GM21367 (cell line): Measurements from ENCODE around the gene SLC12A7.
"Not testable (repeated sequence)": the region's sequence is repeated elsewhere in the genome, so short reads cannot be mapped to it uniquely, and the experiment has no call there.

Experiments
- ATAC-seq: cut with Tn5 transposase; IDR thresholded peaks from one replicate; pipeline ENCODE4 v1.9.1; 2021; ENCODE audit not compliant: unreplicated experiment

Gene SLC12A7

GRCh38 chr5:1127959-1128785 is 16.3 kb upstream of the SLC12A7 start:
- ATAC-seq: no peak

- not testable (repeated sequence) for ATAC-seq
Measured at GRCh38 chr5:1125695-1126094, 13.8 kb upstream of the SLC12A7 start.

- ATAC-seq: no peak
Measured at GRCh38 chr5:1125030-1125357, 13.1 kb upstream of the SLC12A7 start.

- no peak for ATAC-seq
Measured at GRCh38 chr5:1124205-1125029, 12.6 kb upstream of the SLC12A7 start.

DNA sequence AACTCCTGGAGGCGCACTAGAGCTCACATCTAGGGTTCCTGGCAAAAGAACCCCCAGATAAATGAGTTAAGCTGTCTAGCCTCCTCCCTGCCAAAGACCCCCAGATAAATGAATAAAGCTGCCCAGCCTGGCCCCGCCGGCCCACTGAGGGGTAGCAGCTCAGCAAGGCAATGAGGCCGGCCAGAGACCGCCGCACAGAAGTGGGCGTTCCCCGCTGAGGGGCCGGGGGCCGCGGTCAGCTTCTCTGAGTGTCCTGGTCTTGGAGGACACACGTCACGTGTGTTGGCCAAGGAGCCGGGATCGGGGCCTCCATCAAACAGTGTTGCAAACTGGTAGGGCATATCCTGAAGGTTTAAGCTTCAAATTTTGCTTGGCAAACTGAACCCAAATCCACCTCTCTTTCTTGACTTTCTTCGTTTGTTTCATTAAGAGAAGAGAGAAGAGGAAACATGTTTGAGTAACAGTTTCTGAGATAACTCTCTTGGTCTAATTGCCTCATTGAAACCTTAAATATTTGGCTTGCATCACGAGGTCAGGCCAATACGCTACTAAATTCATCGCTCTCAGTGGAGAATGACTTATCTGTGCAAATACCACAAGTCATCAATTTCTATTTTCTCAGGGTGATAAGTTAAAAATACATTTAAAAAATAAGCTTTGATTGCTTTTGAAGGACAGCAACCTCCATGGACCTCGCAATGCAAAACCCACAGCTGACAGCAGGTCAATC is 11.7 kb upstream of the SLC12A7 start:
- no peak for ATAC-seq

DNA sequence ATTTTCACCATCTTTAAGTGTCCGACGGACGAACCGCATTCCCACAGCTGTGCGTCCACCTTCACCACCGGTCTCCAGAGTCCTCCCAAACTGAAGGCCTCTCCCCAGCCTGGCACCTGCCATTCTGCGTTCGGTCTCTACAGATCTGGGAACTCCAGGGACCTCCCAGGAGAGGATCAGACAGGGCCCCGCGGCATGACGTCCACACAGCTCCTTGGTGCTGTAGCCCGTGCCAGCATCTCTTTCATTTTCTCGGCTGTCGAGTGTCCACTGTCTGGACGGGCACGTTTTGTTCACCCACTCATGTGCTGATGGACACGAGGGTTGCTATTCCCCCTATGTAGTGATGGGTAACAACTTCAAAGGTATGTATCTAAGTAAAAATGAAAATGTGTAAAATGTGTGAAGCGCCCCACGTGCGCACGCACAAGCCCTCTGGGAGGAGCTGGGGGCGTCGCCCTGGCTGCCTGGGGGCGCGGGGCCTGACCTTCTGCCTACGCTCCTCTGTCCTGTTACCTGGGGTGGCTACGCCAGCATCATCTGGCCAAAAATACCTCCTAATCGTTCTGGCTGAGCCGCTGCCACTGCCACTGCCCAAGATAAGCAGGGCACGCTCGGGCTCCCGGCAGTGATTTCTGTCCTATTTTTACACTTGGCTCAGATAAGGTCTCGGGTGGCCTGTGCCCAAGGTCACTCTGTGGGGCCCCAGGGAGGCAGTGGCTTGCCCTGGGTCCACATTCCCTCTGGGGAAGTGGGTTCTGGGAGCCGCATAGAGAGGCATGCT is 10.8 kb upstream of the SLC12A7 start:
- ATAC-seq: no peak

DNA sequence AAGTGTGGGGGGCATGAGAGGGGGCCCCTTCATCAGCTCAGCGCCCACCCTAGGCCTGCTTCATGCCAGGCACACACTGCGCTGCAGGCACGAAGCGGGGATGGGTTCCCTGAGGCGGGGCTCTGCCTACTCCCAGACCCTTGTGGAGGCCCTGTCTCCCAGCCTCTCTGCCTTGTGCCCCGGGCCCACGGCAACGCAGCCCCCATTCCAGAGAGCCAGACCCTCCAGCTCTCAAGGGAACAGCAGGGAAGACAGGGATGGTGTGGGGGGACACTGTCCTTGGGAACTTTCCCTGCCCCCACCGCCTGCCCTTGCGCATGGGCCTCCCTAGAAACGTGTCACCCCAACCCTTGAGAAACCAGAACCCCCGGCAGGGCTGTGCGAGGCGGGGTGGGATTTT is 10.0 kb upstream of the SLC12A7 start:
- ATAC-seq: no peak

DNA sequence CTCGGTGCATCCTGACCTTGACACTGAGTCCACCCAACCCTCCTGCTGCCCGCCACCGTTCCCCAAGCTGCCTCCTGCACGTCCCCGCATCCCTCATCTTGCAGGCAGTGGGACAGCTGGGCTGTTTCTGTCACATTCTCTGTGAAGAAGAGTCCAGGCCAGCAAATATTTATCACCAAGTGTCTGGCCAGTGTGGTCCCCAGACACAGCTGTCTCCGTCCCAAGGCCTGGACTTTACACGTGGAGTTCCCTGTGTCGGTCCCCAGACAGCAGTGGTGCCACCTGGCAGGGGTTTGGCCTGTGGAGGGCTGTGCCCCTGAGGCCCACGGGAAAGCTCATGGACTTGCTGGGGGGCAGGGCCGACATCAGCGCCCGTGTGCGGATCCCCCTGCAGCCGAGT is 9.2 kb upstream of the SLC12A7 start:
- ATAC-seq: no peak

DNA sequence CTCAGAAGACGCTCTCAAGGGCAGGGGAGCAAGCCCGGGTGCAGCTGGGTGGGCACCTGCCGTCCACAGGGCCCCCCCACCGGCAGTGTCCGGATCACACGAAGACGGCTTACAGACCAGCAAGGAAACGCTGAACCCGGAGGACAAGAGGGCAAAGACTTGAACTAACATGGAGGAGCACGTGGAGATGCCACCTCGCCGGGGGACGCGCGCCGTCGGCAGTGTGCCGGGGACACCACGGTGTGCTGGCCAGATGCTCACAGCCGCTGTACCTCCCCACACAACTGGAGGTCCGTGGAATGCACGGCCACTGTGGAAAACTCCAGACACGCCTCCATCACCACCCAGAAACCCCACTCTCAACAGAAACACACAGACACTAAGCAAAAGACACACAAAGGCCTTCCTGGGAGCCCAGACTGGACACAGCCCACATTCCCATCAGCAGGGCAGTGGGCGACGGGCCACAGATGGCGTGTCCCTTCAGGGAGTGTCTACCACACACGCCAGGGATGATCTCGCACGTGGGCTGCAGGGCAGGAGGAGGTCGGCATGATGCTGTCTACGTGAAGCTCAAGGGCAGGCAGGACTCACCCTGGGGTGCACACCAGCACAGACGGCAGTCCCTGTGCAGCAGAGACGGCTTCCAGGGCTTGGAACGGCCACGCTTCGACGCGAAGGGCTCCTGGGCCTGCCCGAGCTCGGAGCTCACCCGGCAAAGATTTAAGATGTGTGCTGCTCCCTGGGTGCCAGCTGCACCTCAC is 8.6 kb upstream of the SLC12A7 start:
- no peak for ATAC-seq

DNA sequence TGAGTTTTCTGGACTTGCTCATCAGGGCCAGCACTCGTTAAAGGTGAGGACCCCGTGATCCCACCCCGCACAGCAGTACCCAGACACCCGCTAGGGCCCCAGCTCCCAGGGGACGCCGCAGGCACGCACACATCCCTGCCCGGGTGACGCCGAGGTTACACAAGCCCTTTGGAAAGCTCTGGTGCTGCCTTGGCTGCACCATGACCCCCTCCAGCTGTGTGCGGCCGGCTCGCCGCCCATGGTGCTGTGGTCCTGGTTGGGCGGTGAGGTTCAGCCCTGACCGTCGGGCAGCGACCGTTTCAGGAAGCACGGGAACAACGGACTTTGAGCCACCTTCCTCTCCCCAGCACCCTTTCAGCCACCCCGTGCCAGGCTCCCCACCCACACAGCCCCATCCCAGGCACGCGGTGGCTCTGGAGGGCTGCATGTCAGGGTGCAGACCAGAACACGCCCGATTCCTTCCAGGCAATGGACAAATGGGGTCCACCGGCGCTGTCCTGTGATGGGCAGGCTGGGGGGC is 7.5 kb upstream of the SLC12A7 start:
- no peak for ATAC-seq

- no peak for ATAC-seq
Measured at GRCh38 chr5:1118738-1119137, 6.9 kb upstream of the SLC12A7 start.

GRCh38 chr5:1118231-1118698 is 6.4 kb upstream of the SLC12A7 start:
- no peak for ATAC-seq

DNA sequence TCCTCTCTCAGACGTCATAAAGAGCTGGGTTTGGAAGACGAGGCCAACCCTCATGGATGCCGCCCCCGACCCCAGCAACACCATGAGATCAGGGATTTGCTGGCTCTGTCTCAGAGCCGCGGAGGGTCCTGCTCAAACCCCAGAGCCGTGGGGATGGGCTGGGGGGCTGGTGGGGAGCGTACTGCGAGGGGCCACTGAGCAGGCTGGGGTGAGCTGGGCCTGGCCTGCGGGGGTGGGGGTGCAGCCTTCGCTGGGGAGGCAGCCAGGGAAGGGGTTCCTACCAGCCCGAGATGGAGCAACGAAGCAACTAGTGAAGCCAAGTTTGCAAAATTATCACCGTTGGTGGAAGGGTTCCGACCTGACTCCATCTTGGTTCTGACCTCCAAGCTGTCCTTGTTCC is 5.1 kb upstream of the SLC12A7 start:
- ATAC-seq: no peak

GRCh38 chr5:1116109-1116740 is 4.4 kb upstream of the SLC12A7 start:
- ATAC-seq: no peak

DNA sequence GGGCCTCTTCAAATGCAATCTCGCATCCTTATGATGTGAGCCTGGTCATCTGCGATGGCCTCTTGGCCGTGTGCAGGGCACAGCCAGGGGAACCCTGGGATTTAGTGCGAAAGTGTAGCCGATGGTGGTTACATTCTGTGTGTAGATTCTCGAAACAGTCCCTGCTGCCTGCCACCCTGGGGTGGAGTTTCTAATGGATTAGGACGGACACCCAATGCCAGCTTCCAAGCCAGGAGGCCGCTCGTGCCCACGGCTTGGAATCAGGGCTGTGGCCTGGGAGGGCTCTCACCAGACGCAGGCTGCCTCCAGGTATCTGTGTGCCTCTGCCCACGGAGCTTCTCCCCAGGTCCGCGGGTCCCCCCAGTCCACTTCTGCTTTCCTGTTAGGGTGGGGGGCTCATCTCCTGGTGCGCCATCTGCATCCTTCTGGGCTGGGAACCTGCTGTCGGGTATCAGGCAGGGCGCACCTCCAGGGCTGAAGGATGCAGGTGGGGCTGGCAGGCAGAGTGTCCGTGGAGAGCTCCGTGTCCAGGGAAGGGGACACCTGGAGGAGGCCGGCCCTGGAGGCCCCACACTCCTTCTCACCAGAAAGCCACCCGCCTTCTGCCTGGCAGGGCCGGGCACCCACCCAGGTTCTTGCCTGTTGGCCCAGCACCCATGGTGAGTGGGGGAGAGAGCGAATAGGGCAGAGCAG is 3.4 kb upstream of the SLC12A7 start:
- ATAC-seq: no peak

- no peak for ATAC-seq
Measured at GRCh38 chr5:1113805-1114586, 2.1 kb upstream of the SLC12A7 start.

DNA sequence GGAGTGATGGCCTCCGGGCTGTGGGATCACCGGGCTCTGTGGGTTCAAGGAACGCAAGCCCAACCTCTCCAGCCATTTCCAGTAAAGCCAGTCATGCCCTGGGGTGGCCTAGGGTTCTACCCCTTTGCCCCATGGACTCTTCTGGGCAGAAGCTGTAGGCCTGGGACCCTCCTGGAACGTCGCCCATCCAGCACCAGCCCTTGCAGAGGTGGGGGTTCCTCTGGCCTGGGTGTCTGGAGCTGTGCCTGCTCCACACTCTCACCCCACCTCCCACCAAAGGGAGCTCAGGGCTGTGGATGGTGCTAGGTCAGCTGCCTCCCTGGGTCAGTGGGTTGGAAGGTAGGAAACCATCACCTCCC is 1.4 kb upstream of the SLC12A7 start:
- ATAC-seq: no peak
